22Rv1 (cell line): ENCODE data around the gene CASTOR1.

Source experiments
- H3K27ac ChIP-seq: fragments of 450-650 bp; 2 replicates; pipeline ENCODE4 v1.5.1; 2017
- CTCF ChIP-seq: fragments of 450-650 bp; IDR thresholded peaks from 2 replicates; pipeline ENCODE4 v1.5.1; 2017; ENCODE audit warnings: mild to moderate bottlenecking
- ZFX ChIP-seq: fragments of 450-650 bp; IDR thresholded peaks from 2 replicates; pipeline ENCODE4 v1.6.1; 2017; ENCODE audit warnings: antibody characterized with exemption, borderline replicate concordance

CASTOR1 gene

GRCh38 chr22:30235687-30236170 lies 53.6 kb downstream of the CASTOR1 start:
- TF ChIP-seq CTCF, result no peak
- TF ChIP-seq ZFX, result no peak
- no peak overlapping the region for H3K27ac ChIP-seq
